ENCODE results near the gene ZNF217. TPM values are rescaled to one million over a fixed set of nuclear protein-coding genes. Genes with fewer than 3 reads are reported as not detected.
"Not testable (repeated sequence)": the region's sequence is repeated elsewhere in the genome, so short reads cannot be mapped to it uniquely, and the experiment has no call there.

The ZNF217 gene
- total RNA-seq, 1 donor from 2014 or later: 40.8 TPM

GRCh38 chr20:53561505-53561904 lies 32.1 kb downstream of the ZNF217 start:
- Histone ChIP-seq H3K36me3 (ENCODE audit: control insufficient read depth, insufficient read depth, low read length) (no peaks in the 10 kb centered on the region), H3K4me3 (ENCODE audit: low read depth, low read length) (no peak overlapping the region), H3K27me3 (ENCODE audit: control insufficient read depth, insufficient read depth, low read length) (no peaks in the 10 kb centered on the region)
- no peak for TF ChIP-seq CTCF (IDR thresholded peaks at IDR 0.05; ENCODE audit: insufficient read depth, low read length, poor library complexity, severe bottlenecking)
- DNase-seq (ENCODE audit: low read depth): no peak

- DNase-seq (ENCODE audit: low read depth): no peak
- Histone ChIP-seq H3K4me3 (ENCODE audit: low read depth, low read length) (no peak overlapping the region), H3K27me3 (ENCODE audit: control insufficient read depth, insufficient read depth, low read length) (no peaks in the 10 kb centered on the region), H3K36me3 (ENCODE audit: control insufficient read depth, insufficient read depth, low read length) (no peaks in the 10 kb centered on the region)
- no peak for TF ChIP-seq CTCF (IDR thresholded peaks at IDR 0.05; ENCODE audit: insufficient read depth, low read length, poor library complexity, severe bottlenecking)
Observed at GRCh38 chr20:53559816-53560215, 33.8 kb downstream of the ZNF217 start.

- TF ChIP-seq CTCF (IDR thresholded peaks at IDR 0.05; ENCODE audit: insufficient read depth, low read length, poor library complexity, severe bottlenecking): no peak
- no peak for DNase-seq (ENCODE audit: low read depth)
- no peak overlapping the region for H3K4me3 ChIP-seq (ENCODE audit: low read depth, low read length)
- no peaks in the 10 kb centered on the region for H3K36me3 ChIP-seq (ENCODE audit: control insufficient read depth, insufficient read depth, low read length)
- H3K27me3 ChIP-seq (ENCODE audit: control insufficient read depth, insufficient read depth, low read length): no peaks in the 10 kb centered on the region
Observed at GRCh38 chr20:53557130-53557529, 36.5 kb downstream of the ZNF217 start.

DNA sequence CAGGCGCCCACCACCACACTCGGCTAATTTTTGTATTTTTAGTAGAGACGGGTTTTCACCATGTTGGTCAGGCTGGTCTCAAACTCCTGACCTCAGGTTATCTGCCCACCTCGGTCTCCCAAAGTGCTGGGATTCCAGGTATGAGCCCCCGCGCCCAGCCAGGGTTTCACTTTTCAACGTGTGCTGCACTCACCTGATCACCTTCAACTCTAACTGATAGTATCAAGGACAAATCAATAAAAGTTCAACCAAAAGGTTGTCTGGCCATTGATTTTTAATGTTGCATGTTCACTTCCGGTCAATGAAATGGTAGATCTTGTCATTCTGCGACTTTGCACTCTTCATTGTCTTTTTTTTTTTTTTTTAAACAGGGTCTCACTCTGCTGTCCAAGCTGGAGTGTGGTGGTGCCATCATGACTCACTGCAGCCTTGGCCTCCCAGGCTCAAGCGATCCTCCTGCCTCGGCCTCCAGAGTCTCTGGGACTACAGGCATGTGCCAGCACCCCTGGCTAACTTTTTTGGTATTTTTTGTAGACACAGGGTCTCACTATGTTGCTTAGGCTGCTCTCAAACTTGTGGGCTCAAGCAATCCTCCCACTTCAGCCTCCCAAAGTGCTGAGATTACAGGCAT lies 37.3 kb downstream of the ZNF217 start:
- DNase-seq (ENCODE audit: low read depth): no peak
- Histone ChIP-seq H3K27me3 (ENCODE audit: control insufficient read depth, insufficient read depth, low read length) (no peaks in the 10 kb centered on the region), H3K4me3 (ENCODE audit: low read depth, low read length) (no peak overlapping the region), H3K36me3 (ENCODE audit: control insufficient read depth, insufficient read depth, low read length) (no peaks in the 10 kb centered on the region)
- no peak for TF ChIP-seq CTCF (IDR thresholded peaks at IDR 0.05; ENCODE audit: insufficient read depth, low read length, poor library complexity, severe bottlenecking)

DNA sequence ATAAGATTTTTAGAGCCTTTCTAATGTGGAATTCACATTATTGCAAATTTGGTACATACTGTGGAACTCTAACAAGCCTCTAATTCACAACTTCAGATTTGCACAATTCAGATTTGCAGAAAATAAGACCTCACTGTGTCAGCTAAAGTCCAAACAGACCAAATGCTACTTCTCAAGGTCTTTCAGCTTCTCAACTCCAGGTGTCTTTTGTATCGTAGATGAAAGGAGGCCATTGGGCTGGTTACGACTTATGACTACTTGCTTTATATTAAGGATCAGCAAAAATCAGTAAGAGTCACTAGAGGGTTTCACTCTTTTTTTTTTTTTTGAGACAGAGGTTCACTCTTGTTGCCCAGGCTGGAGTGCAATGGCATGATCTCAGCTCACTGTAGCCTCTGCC lies 37.8 kb downstream of the ZNF217 start:
- no peak overlapping the region for H3K4me3 ChIP-seq (ENCODE audit: low read depth, low read length)
- no peaks in the 10 kb centered on the region for H3K27me3 ChIP-seq (ENCODE audit: control insufficient read depth, insufficient read depth, low read length)
- no peak for DNase-seq (ENCODE audit: low read depth)
- TF ChIP-seq CTCF (IDR thresholded peaks at IDR 0.05; ENCODE audit: insufficient read depth, low read length, poor library complexity, severe bottlenecking): no peak
- no peaks in the 10 kb centered on the region for H3K36me3 ChIP-seq (ENCODE audit: control insufficient read depth, insufficient read depth, low read length)

DNA sequence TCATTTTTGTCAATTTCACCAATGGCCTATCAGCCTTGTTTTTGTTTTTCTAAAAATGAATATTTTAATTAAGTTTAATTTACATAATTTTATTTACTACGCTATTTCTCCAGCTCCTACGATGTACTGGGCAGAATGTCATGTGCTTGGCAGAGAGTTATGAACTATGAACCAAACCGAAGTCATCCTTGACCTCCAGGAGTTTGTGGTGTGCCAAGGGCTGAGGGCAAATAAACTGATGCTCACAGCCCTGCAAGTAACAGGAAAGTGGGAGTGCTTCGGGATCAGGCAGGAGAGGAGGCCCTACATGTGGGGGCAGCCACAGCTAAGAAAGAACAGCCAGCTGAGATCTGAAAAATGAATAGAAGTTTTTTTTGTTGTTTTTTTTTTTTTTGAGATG lies 38.6 kb downstream of the ZNF217 start:
- no peak for DNase-seq (ENCODE audit: low read depth)
- no peaks in the 10 kb centered on the region for H3K27me3 ChIP-seq (ENCODE audit: control insufficient read depth, insufficient read depth, low read length)
- no peaks in the 10 kb centered on the region for H3K36me3 ChIP-seq (ENCODE audit: control insufficient read depth, insufficient read depth, low read length)
- TF ChIP-seq CTCF (IDR thresholded peaks at IDR 0.05; ENCODE audit: insufficient read depth, low read length, poor library complexity, severe bottlenecking): no peak
- H3K4me3 ChIP-seq (ENCODE audit: low read depth, low read length): no peak overlapping the region

DNA sequence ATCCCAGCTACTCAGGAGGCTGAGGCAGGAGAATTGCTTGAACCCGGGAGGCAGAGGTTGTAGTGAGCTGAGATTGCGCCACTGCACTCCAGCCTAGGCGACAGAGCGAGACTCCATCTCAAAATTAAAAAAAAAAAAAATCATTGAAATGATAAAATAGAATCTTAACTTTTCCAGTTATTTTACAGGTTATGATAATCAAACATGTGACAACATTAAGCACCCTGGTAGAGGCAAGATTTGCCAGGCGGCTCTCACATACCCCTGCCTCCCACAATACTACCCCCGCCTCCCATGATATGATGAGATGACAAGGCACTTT lies 41.1 kb downstream of the ZNF217 start:
- not testable (repeated sequence) for H3K36me3 ChIP-seq (ENCODE audit: control insufficient read depth, insufficient read depth, low read length); H3K4me3 ChIP-seq (ENCODE audit: low read depth, low read length); DNase-seq (ENCODE audit: low read depth); H3K27me3 ChIP-seq (ENCODE audit: control insufficient read depth, insufficient read depth, low read length)

DNA sequence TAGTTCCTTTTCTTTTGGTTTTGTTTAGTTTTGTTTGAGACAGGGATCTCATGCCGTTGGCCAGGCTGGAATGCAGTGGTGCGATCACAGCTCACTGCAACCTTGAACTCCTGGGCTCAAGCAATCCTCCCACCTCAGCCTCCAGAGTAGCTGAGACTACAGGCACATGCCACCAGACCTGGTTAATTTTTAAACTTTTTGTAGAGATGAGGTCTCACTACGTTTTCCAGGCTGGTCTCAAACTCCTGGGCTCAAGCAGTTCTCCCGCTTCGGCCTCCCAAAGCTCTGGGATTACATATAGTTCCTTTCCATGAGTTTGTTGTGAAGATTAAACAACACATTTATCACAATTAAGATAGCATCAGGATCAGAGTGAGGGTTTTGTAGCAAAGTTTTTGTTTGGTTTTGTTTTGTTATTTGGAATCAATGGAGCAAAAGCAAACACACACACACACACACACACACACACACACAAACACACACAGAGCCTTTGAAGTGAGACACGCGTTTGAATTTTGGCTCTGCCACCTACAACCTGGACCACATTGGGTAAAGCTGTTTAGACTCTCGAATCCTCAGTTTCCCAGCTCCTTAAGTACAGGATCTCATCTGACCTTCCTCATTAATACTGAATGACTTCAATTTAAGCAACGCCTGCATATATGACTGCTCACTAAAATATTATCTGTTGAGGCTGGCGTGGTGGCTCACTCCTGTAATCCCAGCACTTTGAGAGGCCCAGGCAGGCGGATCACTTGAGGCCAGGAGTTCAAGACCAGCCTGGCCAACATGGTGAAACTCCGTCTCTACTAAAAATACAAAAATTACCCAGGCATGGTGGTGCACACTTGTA lies 41.7 kb downstream of the ZNF217 start:
- not testable (repeated sequence) for H3K36me3 ChIP-seq (ENCODE audit: control insufficient read depth, insufficient read depth, low read length); H3K4me3 ChIP-seq (ENCODE audit: low read depth, low read length); DNase-seq (ENCODE audit: low read depth); H3K27me3 ChIP-seq (ENCODE audit: control insufficient read depth, insufficient read depth, low read length)

Measured in kidney epithelial cell (primary cell).